ENCODE measurements around the gene NOBOX. TPM values are rescaled to one million over a fixed set of nuclear protein-coding genes. Genes with fewer than 3 reads are reported as not detected.
"Not testable (repeated sequence)": the region's sequence is repeated elsewhere in the genome, so short reads cannot be mapped to it uniquely, and the experiment has no call there.

Gene NOBOX
- total RNA-seq, 1 experiment from 2014 or later = not detected

DNA sequence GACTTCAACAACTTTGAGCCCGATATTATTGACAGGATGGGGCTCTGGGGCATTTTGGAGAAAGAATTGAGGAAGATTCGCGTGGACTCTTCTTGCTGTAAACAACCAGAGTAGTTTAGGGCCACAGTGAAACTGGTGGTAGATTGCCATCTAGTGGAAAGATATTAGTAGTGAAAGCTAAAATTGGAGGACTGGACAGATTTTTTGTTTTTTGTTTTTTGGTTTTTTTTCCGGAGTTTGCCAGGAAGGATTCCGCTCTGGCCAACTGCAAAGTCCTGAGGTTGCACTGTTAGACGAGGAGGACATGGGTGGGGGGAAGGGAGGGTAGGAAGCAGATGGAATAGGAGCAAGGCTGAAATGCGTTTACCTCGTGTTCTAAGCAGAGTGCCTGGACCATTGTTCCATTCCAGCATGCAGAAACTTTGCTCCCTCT, 11.7 kb downstream of the NOBOX start:
- DNase-seq (ENCODE audit: low read depth) = peak; percentile 56

GRCh38 chr7:144391014-144391413, 12.5 kb downstream of the NOBOX start:
- DNase-seq (ENCODE audit: low read depth) = no peak

DNA sequence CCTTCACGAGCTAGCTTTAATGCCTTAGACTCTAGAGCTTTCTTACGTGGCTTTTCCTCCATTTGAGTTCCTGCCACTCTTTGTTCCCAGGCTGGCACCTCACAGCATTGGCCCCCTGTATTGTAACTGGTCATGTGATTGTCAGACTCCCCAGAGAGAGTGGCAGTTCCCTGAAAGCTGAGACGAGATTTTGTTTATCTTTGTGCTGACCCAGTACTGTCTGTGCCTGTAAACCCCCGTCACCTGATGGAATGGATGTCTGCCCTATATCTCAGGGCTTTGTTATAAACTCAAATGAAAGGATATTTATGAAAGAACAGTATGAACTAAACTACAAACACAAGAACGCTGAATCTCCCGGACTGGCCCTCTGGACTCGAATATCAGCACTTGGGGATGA, 13.0 kb downstream of the NOBOX start:
- DNase-seq (ENCODE audit: low read depth) = no peak

DNA sequence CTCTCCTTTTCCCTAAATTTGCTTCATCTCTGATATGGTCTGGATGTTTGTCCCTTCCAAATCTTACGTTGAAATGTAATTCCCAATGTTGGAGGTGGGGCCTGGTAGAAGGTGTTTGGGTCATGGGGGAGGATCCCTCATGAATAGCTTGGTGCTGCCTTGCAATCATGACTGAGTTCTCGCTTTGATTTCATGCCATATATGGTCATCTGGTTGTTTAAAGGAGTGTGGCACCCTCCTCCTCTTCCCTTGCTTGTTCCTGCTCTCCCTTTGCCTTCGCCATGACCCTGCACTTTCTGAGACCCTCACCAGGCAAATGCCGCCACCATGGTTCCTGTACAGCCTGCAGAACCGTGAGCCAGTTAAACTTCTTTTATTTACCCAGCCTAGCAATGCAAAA, 14.5 kb downstream of the NOBOX start:
- DNase-seq (ENCODE audit: low read depth) = no peak

GRCh38 chr7:144386741-144387140, 16.8 kb downstream of the NOBOX start:
- DNase-seq (ENCODE audit: low read depth) = no peak

DNA sequence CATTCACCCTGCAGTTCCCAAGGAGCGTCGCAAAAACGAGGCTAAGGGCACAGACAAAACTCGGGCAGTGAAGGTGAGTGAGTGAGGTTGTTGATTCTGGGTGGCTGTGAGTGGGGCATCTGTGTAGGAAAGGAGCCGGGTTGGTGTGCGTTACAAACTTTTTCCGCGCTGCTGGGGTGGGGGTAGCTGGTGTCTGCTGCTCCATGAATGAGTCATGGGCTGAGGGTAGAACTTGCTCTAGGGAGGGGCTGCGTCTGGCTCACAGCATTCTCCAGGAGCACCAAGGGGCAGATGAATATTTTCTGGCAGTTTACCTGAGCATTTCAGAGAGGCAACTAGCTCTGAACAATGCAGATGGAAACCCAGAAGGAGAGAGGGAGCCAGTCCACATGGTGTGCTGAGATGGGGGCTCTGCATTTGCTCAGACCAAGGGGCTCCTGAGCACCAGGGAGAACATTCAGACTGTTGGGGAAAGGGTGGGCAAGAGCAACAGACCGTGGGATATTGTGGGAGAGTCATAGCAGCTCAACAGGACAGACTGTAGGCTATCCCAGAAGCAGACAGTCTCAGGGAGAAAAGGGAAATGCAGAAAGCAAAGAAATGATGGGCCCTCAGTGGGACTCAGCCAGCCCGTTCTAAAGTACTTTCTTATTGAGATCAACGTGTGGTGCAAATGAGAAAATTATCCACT, 18.8 kb downstream of the NOBOX start:
- peak; percentile 6 for DNase-seq (ENCODE audit: low read depth)

DNA sequence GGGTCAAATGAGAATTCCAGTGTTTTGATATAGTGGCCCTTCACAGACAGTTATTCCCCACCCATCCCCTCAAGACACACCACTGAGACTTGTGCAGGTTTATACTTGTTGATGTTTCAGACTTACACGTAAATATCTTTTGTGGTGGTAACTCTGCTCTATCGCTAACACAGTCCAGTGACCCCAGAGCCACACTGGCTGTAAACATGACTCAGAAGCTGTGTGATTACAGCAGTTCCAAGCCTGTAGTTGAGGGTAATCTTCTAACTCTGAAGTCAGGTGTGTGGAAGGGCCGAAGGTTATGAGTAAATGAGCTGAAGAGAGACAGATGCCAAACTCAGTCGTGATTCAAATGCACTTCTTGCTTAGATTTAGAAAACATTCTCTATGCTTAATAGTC, 19.4 kb downstream of the NOBOX start:
- DNase-seq (ENCODE audit: low read depth) = peak; percentile 9

- no peak for DNase-seq (ENCODE audit: low read depth)
Measured at GRCh38 chr7:144379776-144380384, 23.6 kb downstream of the NOBOX start.

DNA sequence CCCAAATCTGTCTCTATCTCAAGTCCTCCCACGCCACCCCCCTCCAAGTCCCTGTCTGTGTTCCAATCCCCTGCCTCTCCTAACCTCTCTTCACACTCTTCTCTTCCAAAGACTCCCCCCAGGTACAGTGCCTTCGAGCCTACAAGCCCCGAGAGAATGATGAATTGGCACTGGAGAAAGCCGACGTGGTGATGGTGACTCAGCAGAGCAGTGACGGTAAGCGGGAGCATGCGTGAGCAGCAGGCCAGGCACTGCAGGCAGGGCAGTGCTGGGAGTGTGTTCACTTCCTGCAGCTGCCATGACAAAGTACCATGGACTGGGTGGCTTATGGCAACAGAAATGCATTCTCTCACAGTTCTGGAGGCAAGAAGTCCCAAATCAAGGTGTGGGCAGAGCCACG, 24.8 kb downstream of the NOBOX start:
- DNase-seq (ENCODE audit: low read depth) = peak; percentile 9

DNA sequence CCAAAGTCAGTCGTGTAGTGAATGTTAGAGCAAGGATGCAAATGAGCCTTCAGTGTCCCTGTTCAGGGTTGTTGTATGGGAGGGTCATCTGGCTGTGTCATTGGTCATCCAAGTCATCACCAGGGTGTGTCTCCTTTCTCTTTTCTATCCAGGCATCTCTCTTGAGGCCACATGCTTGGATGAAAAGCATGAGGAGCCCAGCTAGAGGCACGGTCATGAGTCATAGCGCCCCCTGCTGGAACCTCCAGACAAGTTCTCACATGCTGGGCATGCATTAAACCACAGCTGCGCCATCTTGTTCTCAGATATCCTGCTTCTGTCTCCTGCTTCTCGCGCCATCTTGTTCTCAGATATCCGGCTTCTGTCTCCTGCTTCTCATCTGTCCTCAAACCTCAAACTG, 34.3 kb downstream of the NOBOX start:
- DNase-seq (ENCODE audit: low read depth) = not testable (repeated sequence)

DNA sequence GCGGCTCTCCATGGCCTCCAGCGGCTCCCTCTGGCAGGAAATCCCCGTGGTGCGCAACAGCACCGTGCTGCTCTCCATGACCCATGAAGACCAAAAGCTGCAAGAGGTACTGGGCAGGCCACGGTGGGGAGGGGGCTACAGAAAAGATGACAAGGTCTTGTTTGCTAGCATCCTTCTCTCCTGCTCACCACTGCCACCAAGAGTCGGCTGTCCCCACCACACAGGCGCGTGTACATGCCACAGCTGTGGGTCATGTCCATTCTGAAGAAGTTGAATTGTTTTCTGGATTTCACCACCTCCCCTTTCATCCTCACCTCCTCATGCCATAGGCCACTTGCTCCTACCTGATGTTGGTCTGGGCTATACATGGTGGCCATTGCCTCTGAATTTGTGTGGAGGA, 36.2 kb downstream of the NOBOX start:
- not testable (repeated sequence) for DNase-seq (ENCODE audit: low read depth)

DNA sequence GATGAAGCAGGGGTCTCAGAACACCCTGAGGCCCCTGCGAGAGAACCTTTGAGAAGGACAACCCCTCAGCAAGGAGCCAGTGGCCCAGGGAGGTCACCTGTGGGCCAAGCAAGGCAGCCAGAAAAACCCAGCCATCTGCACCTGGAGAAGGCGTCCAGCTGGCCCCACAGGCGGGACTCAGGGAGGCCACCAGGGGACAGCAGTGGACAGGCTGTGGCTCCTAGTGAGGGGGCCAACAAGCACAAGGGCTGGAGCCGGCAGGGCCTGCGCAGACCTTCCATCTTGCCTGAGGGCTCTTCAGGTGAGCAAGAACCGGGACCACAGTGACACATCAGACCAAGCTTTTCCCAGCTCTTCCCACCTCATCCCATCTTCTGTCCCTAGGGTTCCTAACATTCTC, 38.0 kb downstream of the NOBOX start:
- not testable (repeated sequence) for DNase-seq (ENCODE audit: low read depth)

DNA sequence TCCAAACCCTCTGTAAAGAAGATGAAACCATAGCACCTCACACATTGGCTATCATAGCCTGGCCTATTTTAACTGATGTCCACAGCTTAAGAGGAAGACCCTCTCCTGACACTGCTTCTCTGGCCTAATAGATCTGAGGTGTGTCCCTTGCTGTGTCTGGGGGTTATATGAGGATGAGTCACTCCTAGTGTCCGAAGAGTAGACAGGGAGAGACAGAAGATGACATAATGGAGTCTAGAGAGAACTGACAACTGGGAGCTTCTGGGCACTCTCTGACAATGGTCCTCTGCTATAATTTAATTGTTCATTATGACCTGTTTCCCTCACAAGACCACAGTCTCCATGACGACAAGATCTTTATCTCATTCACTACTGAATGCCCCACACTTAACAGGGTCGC, 41.4 kb downstream of the NOBOX start:
- DNase-seq (ENCODE audit: low read depth) = not testable (repeated sequence)

DNA sequence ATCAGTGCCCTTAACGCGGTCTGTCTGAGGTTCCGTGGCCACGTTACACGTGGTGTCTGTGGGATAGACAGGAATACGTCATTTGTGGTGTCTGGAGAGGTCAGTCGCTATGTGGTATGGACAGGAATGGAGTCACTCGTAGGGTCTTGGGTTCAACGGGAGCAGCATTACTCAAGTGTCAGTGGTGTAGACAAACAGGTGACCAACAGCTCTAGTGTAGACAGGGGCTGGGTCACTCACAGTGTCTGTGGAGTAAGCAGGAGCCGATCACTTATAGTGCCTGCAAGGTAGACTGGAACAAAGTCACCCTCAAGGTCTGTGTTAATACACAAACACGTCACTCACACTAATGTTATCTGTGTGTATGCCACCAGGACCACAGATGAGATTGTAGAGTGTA, 46.6 kb downstream of the NOBOX start:
- not testable (repeated sequence) for DNase-seq (ENCODE audit: low read depth)

GRCh38 chr7:144356185-144356584, 47.3 kb downstream of the NOBOX start:
- not testable (repeated sequence) for DNase-seq (ENCODE audit: low read depth)

GRCh38 chr7:144355176-144355822, 48.2 kb downstream of the NOBOX start, which contains the start of gene ARHGEF5:
ARHGEF5 (plus strand) TSS chr7:144355402; CDS start chr7:144362670, 7,268 bp downstream.
- DNase-seq (ENCODE audit: low read depth) = not testable (repeated sequence)

DNA sequence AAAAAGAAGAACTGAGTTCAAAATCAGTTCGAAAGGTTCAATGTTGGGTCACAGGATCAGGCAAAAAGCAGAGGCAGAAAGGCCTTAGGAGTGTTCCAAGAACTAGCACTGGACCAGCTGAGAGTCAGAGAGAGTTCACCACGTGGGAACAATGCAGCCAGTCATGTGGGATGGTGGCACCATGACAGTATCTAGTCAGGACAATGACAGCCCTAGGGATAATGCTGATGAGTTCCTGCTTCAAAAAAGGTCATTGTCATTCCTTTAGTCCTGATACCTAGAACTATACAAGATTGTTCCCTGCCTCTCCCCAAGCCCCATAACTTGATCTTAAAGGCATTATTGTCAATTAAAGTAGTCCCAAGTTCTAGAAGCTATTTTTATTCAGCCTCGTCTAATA, 51.8 kb downstream of the NOBOX start:
- DNase-seq (ENCODE audit: low read depth) = not testable (repeated sequence)

GRCh38 chr7:144348625-144349024, 54.9 kb downstream of the NOBOX start:
- not testable (repeated sequence) for DNase-seq (ENCODE audit: low read depth)

Measured in LHCN-M2 (cell line).